VCaP (cell line): ENCODE measurements around the gene MARCHF11.

Experiments
- H3K27ac ChIP-seq: fragments of 450-650 bp; 2 replicates; pipeline ENCODE4 v1.5.1; 2017
- TF ChIP-seq, protein P1 (sequence below): fragments of 450-650 bp; conservative IDR thresholded peaks from 2 replicates; pipeline ENCODE4 v1.5.1; 2017; ENCODE audit warnings: mild to moderate bottlenecking, moderate library complexity

MARCHF11 gene, protein sequence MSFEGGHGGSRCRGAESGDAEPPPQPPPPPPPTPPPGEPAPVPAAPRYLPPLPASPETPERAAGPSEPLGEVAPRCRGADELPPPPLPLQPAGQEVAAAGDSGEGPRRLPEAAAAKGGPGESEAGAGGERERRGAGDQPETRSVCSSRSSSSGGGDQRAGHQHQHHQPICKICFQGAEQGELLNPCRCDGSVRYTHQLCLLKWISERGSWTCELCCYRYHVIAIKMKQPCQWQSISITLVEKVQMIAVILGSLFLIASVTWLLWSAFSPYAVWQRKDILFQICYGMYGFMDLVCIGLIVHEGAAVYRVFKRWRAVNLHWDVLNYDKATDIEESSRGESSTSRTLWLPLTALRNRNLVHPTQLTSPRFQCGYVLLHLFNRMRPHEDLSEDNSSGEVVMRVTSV

DNA sequence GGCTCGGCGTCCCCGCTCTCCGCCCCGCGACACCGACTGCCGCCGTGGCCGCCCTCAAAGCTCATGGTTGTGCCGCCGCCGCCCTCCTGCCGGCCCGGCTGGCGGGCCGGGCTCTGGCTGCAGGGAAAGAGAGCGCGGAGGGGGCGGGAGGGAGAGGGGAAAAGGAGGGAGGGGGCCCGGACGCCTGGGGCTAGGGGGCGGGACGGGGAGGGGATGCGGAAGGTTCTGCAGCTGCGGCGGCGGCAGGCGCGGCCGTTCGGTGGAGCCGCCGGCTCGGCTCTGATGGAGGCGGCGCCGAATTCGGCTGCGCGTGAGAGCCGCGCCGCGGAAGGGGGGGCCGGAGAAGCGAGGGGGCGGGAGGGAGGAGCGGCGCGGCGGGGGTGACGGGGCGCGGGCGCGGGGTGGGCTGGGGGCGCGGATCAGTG, at the start of gene MARCHF11:
TSS of gene MARCHF11 (minus strand) at position 281 of the 425 bp plus-strand sequence. CDS start at position 65, 216 bp downstream.
- TF ChIP-seq, protein P1, sequence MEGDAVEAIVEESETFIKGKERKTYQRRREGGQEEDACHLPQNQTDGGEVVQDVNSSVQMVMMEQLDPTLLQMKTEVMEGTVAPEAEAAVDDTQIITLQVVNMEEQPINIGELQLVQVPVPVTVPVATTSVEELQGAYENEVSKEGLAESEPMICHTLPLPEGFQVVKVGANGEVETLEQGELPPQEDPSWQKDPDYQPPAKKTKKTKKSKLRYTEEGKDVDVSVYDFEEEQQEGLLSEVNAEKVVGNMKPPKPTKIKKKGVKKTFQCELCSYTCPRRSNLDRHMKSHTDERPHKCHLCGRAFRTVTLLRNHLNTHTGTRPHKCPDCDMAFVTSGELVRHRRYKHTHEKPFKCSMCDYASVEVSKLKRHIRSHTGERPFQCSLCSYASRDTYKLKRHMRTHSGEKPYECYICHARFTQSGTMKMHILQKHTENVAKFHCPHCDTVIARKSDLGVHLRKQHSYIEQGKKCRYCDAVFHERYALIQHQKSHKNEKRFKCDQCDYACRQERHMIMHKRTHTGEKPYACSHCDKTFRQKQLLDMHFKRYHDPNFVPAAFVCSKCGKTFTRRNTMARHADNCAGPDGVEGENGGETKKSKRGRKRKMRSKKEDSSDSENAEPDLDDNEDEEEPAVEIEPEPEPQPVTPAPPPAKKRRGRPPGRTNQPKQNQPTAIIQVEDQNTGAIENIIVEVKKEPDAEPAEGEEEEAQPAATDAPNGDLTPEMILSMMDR: no peak

GRCh38 chr5:16225927-16226326, 46.3 kb upstream of the MARCHF11 start:
- TF ChIP-seq, protein P1: no peak
- no peak overlapping the region for H3K27ac ChIP-seq

More for the DNA sequence above, at the start of gene MARCHF11:
- H3K27ac ChIP-seq: peak within 1 kb of the TSS; percentile 74

DNA sequence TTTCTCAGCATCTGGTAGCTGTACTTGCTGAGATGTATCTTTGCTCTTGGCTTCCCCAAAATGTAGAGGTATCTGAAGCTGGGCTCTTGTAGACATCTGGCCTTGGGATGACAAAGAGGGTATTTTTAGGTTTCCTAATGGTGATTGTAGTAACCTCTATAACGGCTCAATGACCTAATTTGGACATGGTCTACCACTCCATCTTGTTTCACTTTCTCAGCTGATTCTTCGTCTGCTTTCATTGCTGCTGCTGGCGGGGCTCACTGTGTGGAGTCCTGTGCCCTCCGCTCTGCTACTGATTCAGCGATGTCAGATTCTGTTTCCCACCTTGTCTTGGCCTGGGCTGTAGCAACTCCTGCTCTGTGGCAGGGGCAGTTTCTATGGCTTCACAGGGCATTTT, 12.7 kb upstream of the MARCHF11 start:
- H3K27ac ChIP-seq: no peak overlapping the region
- TF ChIP-seq, protein P1: no peak

DNA sequence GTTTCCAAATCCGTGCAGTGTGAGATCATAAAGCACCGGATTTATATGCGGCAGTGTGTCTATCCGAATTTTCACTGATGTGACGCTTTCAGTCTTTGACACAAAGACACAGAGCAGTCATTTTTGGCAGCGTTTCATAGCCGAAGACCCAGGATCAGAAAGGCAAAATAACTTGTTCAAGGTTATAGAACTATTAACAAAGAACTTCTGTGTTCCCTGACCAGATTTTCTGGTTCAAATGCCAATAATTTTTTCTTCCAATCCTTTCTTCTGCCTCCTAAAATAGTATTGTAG, 1.1 kb upstream of the MARCHF11 start:
- TF ChIP-seq, protein P1: no peak
- peak overlapping the region; percentile 74 for H3K27ac ChIP-seq

GRCh38 chr5:16179936-16180788, 571 bp upstream of the MARCHF11 start:
- peak overlapping the region; percentile 74 for H3K27ac ChIP-seq
- TF ChIP-seq, protein P1: no peak

GRCh38 chr5:16178745-16179372, 732 bp downstream of the MARCHF11 start:
- H3K27ac ChIP-seq: peak overlapping the region; percentile 74
- TF ChIP-seq, protein P1: peak; percentile 49

DNA sequence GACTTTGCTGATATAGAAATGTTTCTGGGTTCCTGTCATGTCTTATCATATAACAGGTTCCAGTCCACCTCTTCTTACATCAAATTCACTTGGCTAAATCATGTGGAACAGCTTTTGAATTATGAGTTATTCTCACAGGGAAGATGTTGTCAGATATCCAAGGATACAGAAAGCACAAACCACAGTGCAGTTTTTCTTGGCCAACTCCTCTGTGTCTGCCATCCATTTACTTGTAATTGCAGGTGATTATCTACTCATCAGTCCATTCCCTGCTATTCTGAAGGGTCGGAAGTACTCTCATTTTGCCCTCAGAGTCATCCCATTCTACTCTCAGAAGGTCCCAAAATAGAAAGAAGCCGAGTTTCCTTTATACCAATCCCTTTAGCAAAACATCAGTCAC, 10.0 kb downstream of the MARCHF11 start:
- H3K27ac ChIP-seq: no peak overlapping the region
- TF ChIP-seq, protein P1: no peak
